Subcutaneous abdominal adipose tissue (tissue), 5 donors: ENCODE measurements around the gene IQCN.

Experiments
- H3K27ac ChIP-seq: one replicate; pipeline ENCODE4 v1.7.0; 2013; ENCODE audit warnings: low read depth, mild to moderate bottlenecking, inconsistent platforms, low read length, moderate library complexity
- H3K27me3 ChIP-seq, 5 donors: one replicate each; pipeline ENCODE4 v1.7.0; 2013; ENCODE audit warnings: low read length in 5 of 5, inconsistent platforms in 1 of 5; ENCODE audit not compliant: control insufficient read depth in 5 of 5, insufficient read depth in 4 of 5
- H3K36me3 ChIP-seq, 5 donors: one replicate each; pipeline ENCODE4 v1.7.0; 2013; ENCODE audit warnings: low read length in 5 of 5; ENCODE audit not compliant: control insufficient read depth in 5 of 5, insufficient read depth in 5 of 5
- H3K4me1 ChIP-seq, 5 donors: one replicate each; pipeline ENCODE4 v1.7.0; 2013; ENCODE audit warnings: low read length in 5 of 5, mild to moderate bottlenecking in 3 of 5, moderate library complexity in 1 of 5; ENCODE audit not compliant: control insufficient read depth in 5 of 5, insufficient read depth in 5 of 5
- H3K4me3 ChIP-seq, 5 donors: one replicate each; pipeline ENCODE4 v1.7.0; 2013; ENCODE audit warnings: low read length in 5 of 5, low read depth in 1 of 5
- H3K9ac ChIP-seq, 5 donors: one replicate each; pipeline ENCODE4 v1.7.0; 2013; ENCODE audit warnings: low read length in 5 of 5, mild to moderate bottlenecking in 4 of 5, moderate library complexity in 3 of 5
- H3K9me3 ChIP-seq, 5 donors: one replicate each; pipeline ENCODE4 v1.7.0; 2013; ENCODE audit warnings: low read length in 5 of 5; ENCODE audit not compliant: control insufficient read depth in 5 of 5
- donor health status: healthy.
- donor health status: healthy.
- donor health status: healthy.
- donor health status: healthy.
- donor health status: healthy.

IQCN gene

GRCh38 chr19:18313398-18313797, 39.1 kb upstream of the IQCN start:
- H3K27ac ChIP-seq, result no peak overlapping the region
- peaks cover 0 to 12% (median 7%) of the 10 kb centered on the region in 5 donors for H3K4me1 ChIP-seq
- H3K9ac ChIP-seq, result no peak overlapping the region
- no peaks in the 10 kb centered on the region for H3K9me3 ChIP-seq
- H3K4me3 ChIP-seq, result no peak overlapping the region
- peaks cover 0 to 50% (median 32%) of the 10 kb centered on the region in 5 donors for H3K36me3 ChIP-seq
- H3K27me3 ChIP-seq, result no peaks in the 10 kb centered on the region

DNA sequence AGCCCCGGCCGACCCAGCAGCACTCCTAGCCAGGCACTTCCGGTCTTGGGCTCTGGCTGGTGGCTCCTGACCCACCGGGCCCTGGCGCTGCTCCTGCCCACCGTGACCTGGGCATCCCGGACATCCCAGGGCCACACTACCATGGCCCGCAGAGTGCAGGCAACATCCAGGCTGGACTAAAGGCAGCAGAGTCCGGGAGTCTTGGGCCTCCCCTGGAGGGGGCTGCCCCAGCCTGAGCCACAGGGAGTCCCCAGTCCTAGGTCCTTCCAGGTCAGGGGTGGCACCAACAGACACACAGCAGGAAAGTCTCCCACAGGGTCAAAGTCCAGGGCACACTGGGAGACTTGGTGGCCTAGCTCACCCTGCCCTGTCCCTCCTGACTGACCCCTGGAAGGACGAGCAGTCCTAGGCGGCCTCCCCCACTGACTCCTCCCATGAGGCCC, 37.9 kb upstream of the IQCN start:
- Histone ChIP-seq H3K4me1 (peaks cover 0 to 16% (median 5%) of the 10 kb centered on the region in 5 donors), H3K36me3 (peaks cover 0 to 62% (median 37%) of the 10 kb centered on the region in 5 donors), H3K9me3 (no peaks in the 10 kb centered on the region), H3K27me3 (no peaks in the 10 kb centered on the region), H3K27ac (no peak overlapping the region), H3K9ac (no peak overlapping the region), H3K4me3 (no peak overlapping the region)

- no peak overlapping the region for H3K4me3 ChIP-seq
- peaks cover 0 to 21% (median 8%) of the 10 kb centered on the region in 5 donors for H3K4me1 ChIP-seq
- H3K9ac ChIP-seq, result no peak overlapping the region
- no peaks in the 10 kb centered on the region for H3K9me3 ChIP-seq
- H3K36me3 ChIP-seq, result peaks cover 0 to 63% (median 37%) of the 10 kb centered on the region in 5 donors
- no peaks in the 10 kb centered on the region for H3K27me3 ChIP-seq
- no peak overlapping the region for H3K27ac ChIP-seq
These were observed 37.3 kb upstream of the IQCN start for GRCh38 chr19:18311502-18312091.

DNA sequence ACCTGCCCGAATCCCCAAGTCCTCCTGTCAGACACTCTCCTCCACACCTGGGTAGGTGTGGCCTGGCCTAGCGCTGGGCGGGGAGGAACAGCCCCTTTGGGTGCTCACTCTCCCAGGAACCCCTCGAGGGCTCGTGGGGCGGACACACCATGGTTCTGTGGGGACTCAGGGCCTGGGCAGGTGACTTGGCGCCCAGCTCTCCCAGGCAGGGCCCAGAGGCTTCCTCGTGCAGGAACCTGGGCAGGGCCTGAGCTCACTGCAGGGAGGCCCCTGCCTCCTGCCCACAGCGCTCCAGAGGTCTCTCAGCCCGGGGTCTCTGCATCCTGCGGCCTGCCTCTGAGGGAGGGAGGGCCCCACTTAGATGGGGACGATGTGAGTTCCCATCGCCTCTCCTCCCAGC, 36.7 kb upstream of the IQCN start:
- H3K9me3 ChIP-seq, result no peaks in the 10 kb centered on the region
- peaks cover 0 to 27% (median 12%) of the 10 kb centered on the region in 5 donors for H3K4me1 ChIP-seq
- H3K27me3 ChIP-seq, result no peaks in the 10 kb centered on the region
- H3K36me3 ChIP-seq, result peaks cover 0 to 63% (median 37%) of the 10 kb centered on the region in 5 donors
- no peak overlapping the region for H3K27ac ChIP-seq
- no peak overlapping the region for H3K4me3 ChIP-seq
- H3K9ac ChIP-seq, result no peak overlapping the region

DNA sequence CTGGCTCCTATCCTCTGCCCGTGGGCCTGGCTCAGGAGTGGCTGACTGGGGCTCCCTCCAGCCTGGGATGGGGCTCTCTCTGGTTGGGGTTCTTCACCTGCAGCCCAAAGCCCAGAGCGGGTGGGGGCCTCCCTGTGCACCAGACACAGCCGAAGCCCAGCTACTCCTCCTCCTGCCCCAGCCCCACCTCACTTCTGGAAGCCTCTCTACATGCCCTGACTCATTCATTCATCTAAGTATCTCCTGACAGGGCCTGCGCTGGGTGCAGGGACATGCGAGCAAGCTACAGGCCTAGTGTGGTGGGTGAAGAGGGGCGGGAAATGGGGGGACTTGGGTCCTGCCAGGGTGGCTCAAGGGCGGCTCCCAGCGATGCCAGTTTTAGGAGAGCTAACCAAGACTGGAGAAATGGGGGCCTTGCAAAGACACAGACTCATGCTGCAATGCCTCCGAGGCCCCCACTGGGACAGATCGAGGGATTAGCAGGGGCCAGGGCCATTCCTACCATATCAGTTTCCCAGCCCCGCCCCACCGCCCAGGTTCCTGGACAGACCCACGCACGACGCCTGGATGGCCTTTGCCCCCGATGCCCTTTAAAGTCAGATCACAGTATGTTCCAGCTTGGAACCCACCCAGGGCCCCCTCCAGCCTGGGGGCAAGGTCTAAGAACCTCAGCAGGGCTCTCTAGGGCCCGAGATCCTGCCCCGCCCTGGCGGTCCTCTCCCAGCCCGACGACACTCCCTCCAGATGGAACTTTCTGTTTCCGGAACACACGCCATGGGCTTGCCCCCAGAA, 36.1 kb upstream of the IQCN start:
- H3K36me3 ChIP-seq, result peaks cover 0 to 58% (median 34%) of the 10 kb centered on the region in 5 donors
- H3K4me1 ChIP-seq, result peaks cover under 1 to 34% (median 17%) of the 10 kb centered on the region in 5 donors

GRCh38 chr19:18309525-18310064, 35.3 kb upstream of the IQCN start:
- Histone ChIP-seq H3K9ac (no peak overlapping the region), H3K9me3 (no peaks in the 10 kb centered on the region), H3K36me3 (peaks cover 0 to 56% (median 34%) of the 10 kb centered on the region in 5 donors), H3K27ac (no peak overlapping the region), H3K4me1 (peaks cover 5 to 41% (median 23%) of the 10 kb centered on the region in 5 donors), H3K27me3 (no peaks in the 10 kb centered on the region), H3K4me3 (no peak overlapping the region)

More for the DNA sequence above, 36.1 kb upstream of the IQCN start:
- Histone ChIP-seq H3K27me3 (no peaks in the 10 kb centered on the region), H3K27ac (no peak overlapping the region), H3K9ac (no peak overlapping the region), H3K4me3 (no peak overlapping the region), H3K9me3 (no peaks in the 10 kb centered on the region)

DNA sequence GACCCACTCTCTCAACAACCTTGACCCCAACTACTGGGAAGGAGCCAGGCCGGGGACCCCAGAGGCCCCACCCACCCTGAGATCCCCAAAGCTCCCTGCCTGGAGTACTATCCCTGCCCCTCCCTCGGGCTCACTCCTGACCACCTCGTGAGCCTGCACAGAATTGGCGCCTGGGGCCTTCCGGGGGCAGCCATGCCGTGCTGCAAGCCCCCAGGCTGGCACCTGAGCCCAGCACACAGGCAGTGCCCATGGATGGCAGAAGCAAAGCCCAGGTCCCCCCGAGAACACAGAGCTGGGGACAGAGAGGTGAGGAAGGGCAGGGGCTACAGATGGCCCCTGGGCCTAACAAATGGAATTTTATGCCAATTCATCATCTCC, 34.7 kb upstream of the IQCN start:
- Histone ChIP-seq H3K9me3 (no peaks in the 10 kb centered on the region), H3K4me1 (peaks cover 5 to 48% (median 27%) of the 10 kb centered on the region in 5 donors), H3K27ac (no peak overlapping the region), H3K4me3 (no peak overlapping the region), H3K27me3 (no peaks in the 10 kb centered on the region), H3K9ac (no peak overlapping the region), H3K36me3 (peaks cover 0 to 51% (median 32%) of the 10 kb centered on the region in 5 donors)

DNA sequence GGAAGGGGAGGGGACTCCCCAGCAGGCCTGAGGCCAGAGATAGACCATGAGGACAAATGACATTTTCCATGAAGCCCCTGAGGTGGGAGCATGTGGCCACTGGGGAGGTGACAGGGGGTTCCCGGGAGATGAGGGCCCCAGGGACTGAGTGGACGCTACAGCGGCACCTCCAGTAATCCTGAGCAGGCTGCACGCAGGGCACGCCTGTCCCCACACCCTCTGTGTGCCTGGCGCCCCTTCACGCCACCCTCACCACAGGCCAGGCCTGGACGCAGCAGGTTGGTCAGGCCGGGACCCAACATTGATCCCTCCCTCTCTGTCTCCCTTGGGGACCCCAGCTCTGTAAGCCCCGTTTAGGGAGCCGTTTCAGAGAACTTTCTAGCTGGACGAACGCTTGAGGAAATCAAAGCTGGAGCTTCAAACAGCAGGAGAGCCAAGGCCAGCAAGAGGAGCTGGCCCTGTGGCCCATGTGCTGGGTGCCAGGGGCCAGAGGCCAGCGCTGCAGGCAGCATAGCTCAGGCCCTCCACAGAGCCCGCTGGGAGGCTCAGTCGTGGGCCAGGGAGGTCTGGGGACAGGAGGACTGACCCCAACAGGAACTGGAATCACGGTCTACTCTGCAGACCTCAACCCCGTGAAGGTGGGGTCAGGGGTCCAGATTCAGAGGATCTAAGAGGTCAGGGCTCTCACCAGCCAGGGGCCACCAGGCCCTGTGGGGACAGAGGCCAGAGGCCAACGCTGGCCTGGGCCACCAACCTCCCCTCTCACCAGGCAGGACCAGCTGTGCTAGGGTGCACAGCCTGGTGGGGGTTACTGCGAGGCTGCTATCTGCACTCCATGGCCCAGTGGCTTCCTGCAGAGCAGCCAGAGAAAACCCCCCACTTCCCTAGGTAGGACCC, 34.0 kb upstream of the IQCN start:
- H3K36me3 ChIP-seq, result peaks cover 0 to 50% (median 31%) of the 10 kb centered on the region in 5 donors
- H3K27ac ChIP-seq, result no peak overlapping the region
- no peak overlapping the region for H3K4me3 ChIP-seq
- H3K27me3 ChIP-seq, result no peaks in the 10 kb centered on the region
- peak overlapping the region in 1 of 5 donors; percentile 23 for H3K9ac ChIP-seq
- H3K9me3 ChIP-seq, result no peaks in the 10 kb centered on the region
- H3K4me1 ChIP-seq, result peaks cover 5 to 54% (median 30%) of the 10 kb centered on the region in 5 donors

DNA sequence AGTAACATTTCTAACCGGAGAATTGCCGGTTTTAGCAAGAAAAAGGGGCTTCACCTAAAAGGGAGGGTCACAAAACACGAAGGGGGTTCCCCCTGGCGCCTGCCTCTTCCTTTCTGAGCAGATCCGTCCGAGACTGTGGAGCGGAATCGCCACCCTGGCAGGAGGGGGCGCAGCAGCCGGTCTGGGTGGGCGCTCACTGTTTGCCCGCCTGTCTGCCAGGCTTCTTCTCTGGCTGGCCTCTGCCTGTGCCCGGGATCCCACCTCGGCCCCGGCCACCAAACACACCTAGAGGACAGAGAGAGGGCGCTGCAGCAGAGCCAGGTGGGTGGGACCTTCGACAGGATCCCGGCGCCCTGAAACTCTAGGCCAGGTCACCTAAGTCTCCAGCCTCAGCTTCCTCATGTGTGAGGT, 33.0 kb upstream of the IQCN start:
- Histone ChIP-seq H3K9me3 (no peaks in the 10 kb centered on the region), H3K27me3 (no peaks in the 10 kb centered on the region), H3K4me1 (peaks cover 5 to 64% (median 35%) of the 10 kb centered on the region in 5 donors), H3K27ac (peak overlapping the region; percentile 98), H3K9ac (no peak overlapping the region), H3K36me3 (peaks cover 0 to 44% (median 28%) of the 10 kb centered on the region in 5 donors), H3K4me3 (no peak overlapping the region)
